HG03066 (cell line): ENCODE measurements around the gene CASP2.
"Not testable (repeated sequence)": the region's sequence is repeated elsewhere in the genome, so short reads cannot be mapped to it uniquely, and the experiment has no call there.

Experiments
- ATAC-seq: cut with Tn5 transposase; IDR thresholded peaks from one replicate; pipeline ENCODE4 v1.9.1; 2021; ENCODE audit warnings: low read depth; ENCODE audit not compliant: unreplicated experiment

Gene CASP2

DNA sequence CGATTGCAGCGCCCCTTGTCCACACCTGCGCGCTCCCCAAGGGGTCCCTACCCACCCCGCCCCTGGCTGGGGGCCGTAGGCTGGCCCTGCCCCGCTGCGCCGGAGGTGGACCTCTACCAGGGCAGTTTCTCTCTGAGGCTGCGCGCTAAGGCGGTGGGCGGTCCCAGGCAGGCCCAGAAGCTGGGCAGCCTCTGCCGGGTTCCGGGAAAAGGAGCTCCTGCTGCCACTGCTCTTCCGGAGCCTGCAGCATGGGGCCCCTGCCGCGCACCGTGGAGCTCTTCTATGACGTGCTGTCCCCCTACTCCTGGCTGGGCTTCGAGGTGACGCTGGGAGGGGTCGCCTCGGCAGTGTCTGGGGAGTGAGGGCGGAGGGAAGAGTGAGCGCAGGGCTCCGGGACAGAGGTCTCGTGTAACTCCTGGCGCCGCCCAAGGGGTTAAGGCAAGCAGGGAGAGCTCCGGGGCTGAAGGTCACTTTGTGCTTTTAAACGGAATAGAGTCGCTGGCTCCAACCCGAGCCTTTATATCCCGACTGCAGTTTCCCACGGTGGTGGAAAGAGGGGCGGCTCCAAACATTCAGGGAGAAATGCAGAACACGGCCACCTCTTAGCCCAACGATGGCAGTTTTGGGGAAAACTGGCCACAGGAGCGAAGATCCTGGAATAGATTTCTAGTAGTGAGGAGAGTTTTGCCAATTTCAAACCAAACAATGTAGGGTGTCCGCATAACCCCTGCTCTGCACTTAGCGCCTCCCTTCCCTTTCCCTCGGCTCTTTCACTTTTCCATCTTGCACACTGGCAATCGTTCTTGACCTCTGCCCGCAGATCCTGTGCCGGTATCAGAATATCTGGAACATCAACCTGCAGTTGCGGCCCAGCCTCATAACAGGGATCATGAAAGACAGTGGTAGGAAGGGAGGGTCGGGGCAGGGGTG, 24.6 kb upstream of the CASP2 start, which contains the start of gene GSTK1:
Gene GSTK1 (plus strand): TSS at position 176 of the 930 bp plus-strand sequence. CDS start 73 bp downstream, at position 249.
- peak; percentile 95 for ATAC-seq

DNA sequence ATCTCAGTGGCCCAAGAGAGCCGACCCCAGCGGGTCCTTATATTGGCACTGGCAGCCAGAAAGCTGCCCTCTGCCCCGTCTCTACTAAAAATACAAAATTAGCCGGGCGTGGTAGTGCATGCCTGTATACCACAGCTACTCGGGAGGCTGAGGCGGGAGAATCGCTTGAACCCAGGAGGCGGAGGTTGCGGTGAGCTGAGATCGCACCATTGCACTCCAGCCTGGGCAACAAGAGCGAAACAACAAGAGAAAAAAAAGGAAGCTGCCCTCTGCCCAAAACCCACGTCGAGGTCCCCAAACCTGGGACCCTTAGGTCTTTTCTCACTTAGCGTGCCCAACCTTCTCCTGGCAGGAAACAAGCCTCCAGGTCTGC, 24.0 kb upstream of the CASP2 start:
- ATAC-seq, result not testable (repeated sequence)

DNA sequence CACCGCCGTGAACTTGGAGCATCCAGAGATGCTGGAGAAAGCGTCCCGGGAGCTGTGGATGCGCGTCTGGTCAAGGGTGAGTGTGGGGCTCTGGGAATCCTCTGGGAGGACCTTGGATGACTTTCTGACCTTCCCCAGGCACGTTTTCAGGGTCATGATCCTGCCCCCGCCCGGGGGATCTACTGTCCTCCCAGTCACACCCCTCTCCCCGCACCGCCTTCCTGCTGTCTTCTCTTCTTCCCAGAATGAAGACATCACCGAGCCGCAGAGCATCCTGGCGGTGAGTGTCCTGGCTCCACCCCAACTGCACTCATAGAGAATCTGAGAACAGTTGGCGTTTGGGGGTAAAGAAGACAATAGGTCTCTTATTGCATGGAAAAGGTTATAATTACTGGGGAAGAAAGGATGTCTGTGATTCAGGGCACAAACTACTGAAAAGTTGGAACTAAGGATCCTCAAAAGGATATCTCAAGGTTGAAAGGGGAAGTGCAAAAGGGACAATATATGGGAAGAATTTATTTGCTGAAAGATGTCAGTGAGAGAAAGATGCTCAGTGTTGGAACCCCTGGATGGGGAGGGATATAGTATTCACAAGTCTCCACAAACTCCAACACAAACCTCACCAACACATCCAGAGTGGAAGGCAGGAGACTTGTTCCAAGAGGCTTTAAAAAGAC, 23.0 kb upstream of the CASP2 start:
- ATAC-seq, result no peak

DNA sequence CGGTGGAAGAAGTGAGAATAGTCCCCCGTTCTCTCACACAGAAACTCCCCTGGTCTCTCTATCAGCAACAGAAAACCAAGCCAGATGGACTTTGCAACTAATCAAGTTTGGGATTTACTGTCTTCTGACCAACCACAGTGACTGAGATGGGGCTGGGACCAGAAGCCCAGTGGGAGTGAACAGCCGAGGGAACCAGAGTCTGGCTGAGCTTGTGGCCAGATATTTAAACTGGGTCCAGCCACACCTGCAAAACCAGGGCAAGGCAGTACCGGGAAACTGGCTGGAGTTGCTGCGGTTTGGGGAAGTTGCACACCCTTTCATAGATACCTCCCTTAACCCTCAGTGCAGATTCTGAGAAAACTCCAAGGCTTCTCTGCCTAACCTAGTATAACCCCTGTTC, 18.9 kb upstream of the CASP2 start:
- no peak for ATAC-seq

DNA sequence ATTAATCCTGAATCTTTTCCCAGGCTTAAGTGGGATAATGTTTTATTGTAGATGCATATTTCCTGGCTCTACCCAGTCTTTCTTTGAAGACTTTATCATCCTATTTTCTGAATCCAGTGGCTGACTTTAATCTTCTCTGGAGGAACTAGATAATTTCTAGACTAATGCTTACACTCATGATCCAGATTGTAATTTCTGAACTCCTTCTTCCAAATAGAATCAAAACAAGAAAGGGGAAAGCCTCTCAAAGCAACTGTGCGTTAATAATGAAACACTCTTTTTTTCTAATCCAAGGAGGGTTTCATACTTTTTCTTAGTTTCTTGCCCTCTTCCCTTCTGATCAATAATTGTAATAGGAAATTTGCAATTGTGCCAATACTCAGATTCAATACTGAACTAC, 16.9 kb upstream of the CASP2 start:
- ATAC-seq, result no peak

DNA sequence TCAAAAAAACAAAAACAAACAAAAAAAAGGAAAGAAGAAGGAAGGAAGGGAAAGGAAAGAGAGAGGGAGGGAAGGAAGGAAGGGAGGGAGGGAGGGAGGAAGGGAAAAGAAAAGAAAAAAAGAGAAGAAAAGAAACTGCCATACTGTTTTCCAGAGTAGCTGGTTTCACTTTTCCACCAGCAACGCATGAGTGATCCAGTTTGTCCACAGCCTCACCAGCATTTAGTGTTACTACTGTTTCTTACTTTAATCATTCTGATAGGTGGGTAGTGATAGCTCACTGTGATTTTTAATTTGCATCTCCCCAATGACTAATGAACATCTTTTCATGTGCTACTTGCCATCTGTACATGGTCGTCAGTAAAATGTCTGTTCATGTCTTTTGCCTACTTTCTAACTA, 15.3 kb upstream of the CASP2 start:
- no peak for ATAC-seq

DNA sequence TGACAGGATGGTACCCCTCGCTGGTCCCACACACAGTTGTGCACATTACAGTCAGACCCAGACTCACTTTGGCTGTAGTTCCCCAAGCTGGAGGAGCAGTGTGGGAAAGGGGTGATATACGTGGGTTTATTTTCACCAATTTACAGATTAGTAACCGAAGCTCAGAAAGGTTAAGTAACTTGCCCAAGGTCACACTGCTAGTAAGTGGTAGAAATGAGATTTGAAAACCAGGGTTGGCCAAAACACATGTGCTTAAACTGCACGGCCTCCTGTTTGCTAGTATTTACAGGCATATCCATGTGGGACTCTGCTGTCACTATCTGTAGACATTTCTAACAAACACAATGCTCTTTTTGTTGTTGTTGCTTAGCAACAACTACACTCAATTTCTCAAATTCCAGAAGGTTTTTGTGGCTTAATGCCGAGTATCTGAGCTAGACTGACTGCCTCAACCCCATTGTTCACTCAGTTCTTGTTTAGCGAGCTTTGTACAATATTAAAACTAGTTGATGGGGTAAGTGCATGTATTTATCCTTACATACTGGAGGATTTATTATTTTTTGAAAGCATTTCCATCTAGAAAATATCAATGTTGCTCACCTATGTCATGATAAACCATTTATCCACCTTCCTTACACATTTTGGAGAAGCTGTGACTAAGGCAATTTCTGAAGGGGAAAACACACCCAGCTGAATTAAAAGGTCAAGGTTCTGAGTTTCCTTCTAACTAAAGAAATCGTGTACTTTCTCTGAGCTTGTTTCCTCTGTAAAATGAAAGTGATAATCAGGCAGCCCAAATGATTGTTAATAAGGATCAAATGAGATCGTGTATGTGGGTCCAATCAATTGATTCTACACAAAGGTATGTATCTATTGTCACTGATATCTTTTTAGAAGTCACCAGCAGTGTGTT, 8.7 kb upstream of the CASP2 start:
- no peak for ATAC-seq

DNA sequence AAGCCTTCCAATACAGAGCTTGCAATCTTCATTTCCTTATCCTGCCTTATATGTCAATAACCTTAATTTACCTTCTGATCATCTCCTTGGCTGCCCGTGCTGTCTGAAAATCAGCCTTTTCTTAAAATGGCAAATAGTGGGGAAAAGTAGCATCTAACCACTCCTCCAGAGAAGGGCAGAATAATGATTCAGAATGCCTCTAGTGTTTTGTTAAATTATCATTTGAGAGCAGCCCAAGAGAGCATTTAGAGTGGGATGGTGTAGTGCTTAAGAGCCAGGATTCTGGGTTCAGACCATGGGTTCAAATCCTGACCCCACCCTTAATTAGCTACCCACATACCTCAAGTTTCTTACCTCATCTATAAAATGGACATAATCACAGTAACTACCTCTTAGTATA, 8.0 kb upstream of the CASP2 start:
- ATAC-seq, result no peak

DNA sequence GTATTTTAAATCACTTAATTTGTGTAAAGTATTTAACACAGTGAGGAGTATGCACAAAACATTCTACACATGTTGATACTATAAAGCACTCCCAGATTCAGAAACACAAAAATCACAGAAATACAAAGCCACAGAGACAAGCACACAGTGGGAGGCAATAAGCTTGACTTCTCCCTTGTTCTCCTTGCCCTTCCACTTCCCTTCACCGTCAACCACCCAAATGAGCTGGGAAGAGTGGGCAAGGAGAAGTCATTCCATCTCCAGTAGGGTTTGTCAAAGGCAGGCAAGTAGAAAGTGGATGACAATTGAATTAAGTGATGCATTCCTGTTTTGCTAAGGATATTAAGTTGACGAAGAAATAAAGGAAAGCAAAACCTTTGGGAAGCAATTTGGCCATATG, 7.6 kb upstream of the CASP2 start:
- no peak for ATAC-seq

DNA sequence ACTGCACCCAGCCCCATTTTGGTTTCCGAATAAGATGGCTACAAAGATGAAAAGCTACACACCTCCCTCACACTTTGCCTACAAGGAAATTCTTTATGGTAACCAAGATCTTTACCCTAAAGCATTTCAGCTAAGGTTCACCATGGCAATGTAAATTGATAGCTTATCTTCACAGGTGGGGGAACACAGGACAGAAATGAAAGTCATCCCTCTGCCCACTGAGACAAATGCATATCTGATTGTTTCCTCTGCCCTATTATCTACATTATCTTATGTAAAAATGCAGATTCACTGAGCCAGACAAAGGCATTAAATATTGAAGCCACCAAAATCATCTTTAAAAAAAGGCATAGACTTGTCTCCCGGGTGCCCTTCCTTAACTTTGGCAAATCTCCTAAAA, 6.6 kb upstream of the CASP2 start:
- ATAC-seq, result no peak

DNA sequence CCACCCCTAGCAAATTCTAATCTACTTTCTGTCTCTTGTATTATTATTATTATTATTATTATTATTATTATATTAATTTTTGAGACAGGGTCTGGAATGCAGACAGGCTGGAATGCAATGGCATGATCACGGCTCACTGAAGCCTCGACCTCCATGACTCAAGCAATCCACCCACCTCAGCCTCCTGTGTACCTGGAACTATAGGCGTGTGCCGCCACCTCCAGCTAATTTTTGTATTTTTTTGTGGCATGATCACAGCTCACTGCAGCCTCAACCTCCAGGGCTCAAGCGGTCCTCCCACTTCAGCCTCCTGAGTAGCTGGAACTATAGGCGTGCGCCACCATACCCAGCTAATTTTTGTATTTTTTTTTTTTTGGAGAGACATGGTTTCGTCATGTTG, 6.0 kb upstream of the CASP2 start:
- no peak for ATAC-seq

DNA sequence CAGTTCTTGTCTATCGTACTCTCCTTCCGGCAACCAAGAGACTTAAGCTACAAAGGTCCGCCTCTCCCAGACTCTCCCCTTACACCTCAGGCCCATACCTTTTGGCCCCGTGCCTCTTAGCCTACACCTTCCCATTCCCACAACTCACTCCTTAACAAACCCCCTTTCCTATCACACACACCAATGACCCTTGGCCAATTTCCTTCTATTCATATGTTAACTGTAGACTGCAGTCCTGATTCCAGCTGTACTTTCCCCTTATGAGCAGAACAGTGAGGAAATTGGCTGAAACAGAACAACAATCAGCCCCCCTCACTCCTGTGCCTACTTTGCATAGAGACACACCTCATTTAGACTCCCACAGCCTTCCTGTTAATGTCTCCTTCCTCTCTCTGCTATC, 4.8 kb upstream of the CASP2 start:
- no peak for ATAC-seq

DNA sequence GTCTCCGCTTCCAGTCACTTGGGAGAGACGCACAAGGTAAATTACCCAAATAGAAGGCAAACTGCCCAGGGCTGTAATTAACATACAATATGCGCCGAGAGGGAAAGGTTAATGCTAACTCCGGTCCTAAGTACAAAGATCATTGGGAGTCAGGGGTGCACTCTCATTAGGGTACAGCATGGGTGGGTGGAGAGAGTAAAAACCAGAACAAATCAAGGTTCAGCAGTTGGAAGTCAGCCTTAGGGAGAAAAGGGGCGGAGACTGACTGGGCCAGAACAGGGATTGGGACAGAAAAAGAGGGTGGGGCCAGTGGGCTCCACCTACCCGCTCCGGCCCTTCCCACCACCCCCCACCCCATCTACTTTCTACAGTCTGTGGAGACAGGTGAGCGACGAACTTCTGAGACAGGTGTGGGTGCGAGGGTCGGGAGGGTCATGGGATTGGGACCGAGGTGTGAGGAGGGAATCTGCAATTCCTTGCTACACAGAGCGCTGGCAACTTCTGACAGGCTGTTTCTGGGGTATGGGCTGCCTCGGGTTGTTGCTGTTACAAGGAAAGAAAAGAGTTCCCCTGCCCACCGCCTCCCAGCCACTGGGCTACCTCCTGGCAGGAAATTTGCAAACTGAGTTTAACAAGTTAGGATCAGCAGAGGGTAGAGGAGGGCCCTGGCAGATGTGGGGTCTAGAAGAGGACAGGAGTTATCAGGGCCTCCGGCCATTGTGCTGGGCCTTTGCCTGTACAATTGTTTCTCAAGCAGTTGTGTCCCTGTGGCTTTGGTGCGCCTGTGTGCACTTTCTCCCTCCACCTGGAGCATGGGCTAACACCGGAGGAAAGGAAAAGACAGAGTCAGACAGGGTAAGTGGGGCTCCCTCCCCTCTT, 3.3 kb upstream of the CASP2 start, which contains the start of gene TMEM139:
Gene TMEM139 (plus strand): TSS at position 368 of the 879 bp plus-strand sequence. CDS start 1,000 bp downstream, outside the sequence.
- ATAC-seq, result no peak

DNA sequence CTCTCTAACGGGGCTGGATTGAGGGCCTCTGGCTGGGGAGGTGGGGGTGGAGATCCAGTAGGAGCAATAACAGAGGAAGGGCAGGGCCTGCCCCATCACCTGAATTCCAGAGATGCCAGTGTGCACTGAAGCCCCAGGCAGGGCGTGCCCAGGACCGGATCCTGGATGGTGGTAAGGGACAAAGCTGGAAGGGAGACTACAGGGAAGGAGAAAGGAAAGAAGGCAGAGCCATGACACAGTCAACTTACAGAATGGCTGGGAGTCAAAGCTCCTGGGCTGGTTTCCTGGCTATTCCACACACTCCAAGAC, 2.7 kb upstream of the CASP2 start:
- no peak for ATAC-seq

DNA sequence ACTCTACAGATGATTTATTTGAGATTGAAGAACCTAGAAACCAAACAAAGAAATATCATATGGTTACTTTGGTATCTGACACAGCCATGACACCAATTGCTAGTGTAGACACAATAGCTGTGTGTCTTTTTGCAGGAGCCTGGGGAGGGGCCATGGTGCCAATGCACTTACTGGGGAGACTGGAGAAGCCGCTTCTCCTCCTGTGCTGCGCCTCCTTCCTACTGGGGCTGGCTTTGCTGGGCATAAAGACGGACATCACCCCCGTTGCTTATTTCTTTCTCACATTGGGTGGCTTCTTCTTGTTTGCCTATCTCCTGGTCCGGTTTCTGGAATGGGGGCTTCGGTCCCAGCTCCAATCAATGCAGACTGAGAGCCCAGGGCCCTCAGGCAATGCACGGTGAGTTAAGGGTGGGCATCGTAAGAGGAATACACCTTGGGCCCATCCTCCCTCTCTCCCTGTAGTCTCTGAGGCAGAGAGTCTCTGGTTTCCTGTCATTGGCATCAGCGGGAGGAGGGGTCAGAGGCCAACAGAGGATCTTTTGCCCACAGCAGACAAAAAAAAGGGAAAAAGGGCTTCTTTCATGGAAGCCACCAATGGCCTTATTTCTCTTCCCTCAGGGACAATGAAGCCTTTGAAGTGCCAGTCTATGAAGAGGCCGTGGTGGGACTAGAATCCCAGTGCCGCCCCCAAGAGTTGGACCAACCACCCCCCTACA, 2.2 kb upstream of the CASP2 start:
- ATAC-seq, result no peak

DNA sequence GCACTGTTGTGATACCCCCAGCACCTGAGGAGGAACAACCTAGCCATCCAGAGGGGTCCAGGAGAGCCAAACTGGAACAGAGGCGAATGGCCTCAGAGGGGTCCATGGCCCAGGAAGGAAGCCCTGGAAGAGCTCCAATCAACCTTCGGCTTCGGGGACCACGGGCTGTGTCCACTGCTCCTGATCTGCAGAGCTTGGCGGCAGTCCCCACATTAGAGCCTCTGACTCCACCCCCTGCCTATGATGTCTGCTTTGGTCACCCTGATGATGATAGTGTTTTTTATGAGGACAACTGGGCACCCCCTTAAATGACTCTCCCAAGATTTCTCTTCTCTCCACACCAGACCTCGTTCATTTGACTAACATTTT, 1.6 kb upstream of the CASP2 start:
- ATAC-seq, result no peak

DNA sequence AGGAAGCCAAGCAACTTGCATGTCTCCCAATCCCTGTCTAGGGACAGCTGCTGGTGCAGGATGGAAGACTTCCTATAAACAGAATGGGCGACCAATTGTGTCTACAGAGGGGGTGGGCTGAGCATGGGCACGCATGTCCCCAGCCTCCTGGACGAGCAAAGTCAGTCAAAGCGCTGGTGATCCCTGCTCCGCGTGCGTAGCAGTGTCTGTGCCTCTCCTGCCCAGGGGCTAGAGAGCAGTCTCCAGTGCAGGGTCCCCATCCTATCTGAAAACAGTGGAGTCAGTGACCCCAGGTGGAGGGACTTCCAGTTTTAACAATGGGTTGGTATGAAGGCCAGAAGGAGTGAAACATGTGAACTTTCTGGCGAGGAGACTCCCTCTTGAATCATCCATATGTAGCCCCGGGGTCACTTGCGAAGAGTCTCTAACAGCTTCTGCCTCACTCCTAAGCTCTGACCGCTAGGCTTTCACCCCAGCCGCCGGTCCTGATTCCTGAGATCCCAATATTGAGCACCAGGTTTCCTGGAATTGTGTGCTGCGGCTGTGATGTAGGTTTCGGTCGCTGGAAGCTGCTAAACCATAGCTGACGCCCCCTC, 714 bp upstream of the CASP2 start:
- ATAC-seq, result no peak

DNA sequence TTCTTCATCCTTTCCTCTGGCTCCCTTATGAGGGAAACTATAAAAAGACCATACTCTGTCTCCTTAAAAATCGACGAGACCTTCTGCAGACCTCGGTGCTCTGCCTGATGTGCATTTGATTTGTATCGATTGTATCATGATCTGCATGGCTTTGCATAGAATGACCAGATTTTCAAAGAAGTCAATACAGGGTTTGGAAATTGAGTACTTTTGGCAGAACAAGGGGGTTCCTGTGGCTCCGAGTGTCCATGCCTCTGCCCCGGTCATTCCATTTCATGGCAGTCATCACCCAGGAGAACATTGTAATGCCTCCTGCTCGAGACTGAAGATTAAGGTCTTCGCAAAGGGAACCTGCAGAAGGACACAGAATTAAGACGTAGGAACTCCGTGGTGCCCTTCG, 685 bp downstream of the CASP2 start:
- no peak for ATAC-seq

DNA sequence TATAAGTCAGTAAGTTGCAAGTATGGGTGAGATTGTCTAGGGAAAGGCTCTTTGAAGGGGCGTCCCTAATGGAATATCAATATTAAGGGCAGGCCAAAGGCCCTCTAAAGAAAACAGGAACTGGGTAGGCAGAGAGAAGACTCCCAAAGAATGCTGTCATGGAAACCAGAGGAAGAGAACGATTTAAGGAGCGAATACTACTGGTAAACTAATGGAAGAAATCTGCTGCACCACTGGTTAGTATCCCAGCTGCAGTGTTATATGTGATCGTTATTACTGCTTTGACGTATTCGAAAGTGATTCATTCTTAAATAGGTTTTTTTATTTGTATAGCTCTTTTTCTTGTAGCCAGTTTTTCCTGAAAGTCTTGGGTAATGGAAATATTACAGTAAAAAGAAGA, 1.3 kb downstream of the CASP2 start:
- ATAC-seq, result no peak
